Adrenal gland (tissue), 12 donors: ENCODE measurements around the gene GFOD1. TPM values are rescaled to one million over a fixed set of nuclear protein-coding genes. Genes with fewer than 3 reads are reported as not detected.

Experiments
- DNase-seq, 7 donors: peaks; one replicate each; pipeline ENCODE4 v3.0.0-alpha.2; 2019 to 2020
- H3K27ac ChIP-seq, 5 donors: fragments of 200-600 bp; sonication (generic) in 4 of 5; 1 replicate in 3 of 5; 2 replicates in 2 of 5; pipeline versions ENCODE4 v1.5.1 to v1.8.0; 2016 to 2020; ENCODE audit warnings: mild to moderate bottlenecking in 1 of 5
- H3K27me3 ChIP-seq: fragments of 200-600 bp; 2 replicates; pipeline ENCODE4 v1.8.0; 2021
- H3K36me3 ChIP-seq, 2 donors: fragments of 200-600 bp; replicated peaks in 1 of 2; 1 replicate in 1 of 2; 2 replicates in 1 of 2; pipeline versions ENCODE4 v1.5.1 to v1.8.0; 2018 to 2022
- H3K4me1 ChIP-seq, 2 donors: fragments of 200-600 bp; replicated peaks in 1 of 2; 1 replicate in 1 of 2; 2 replicates in 1 of 2; pipeline versions ENCODE4 v1.5.1 to v1.8.0; 2018 to 2021
- H3K4me3 ChIP-seq, 4 donors: fragments of 200-600 bp; sonication (generic) in 3 of 4; one replicate each; pipeline ENCODE4 v1.5.1; 2016 to 2018
- H3K9me3 ChIP-seq, 3 donors: fragments of 200-600 bp; sonication (generic) in 1 of 3; replicated peaks in 1 of 3; 1 replicate in 2 of 3; 2 replicates in 1 of 3; pipeline versions ENCODE4 v1.5.1 to v1.8.0; 2016 to 2021
- POLR2A ChIP-seq, 2 donors: fragments of 450-650 bp; IDR thresholded peaks; one replicate each; pipeline ENCODE4 v1.6.1; 2017; ENCODE audit warnings: antibody characterized with exemption in 2 of 2, mild to moderate bottlenecking in 2 of 2, moderate library complexity in 1 of 2
- WGBS, 4 donors: extraction: QIAGEN DNeasy Blood & Tissue Kit in 2 of 4; methylation state at CpG; one replicate each; pipeline versions ENCODE4 v1.1.5 to v1.1.7; 2013 to 2017; 5-methylcytosine and 5-hydroxymethylcytosine counted together
- intact Hi-C, 2 donors: fragments of 100-400 bp; cut with DNase I; formaldehyde crosslinking; loops; one replicate each; pipeline versions ENCODE4 v1.14.1 to v1.15.0; 2022 to 2023
- polyA plus RNA-seq, 3 donors: library from polyadenylated mRNA; stranded (reverse); fragments of 200-250 nt in 2 of 3; fragments of 350-450 nt in 1 of 3; fragmentation: Illumina TruSeq in 1 of 3; extraction: RNeasy Lipid Tissue Mini Kit (QIAGEN cat#74804) in 1 of 3; gene quantifications; one replicate each; pipeline ENCODE4 v1.2.3, GENCODE V29; 2013 to 2014
- total RNA-seq, 9 donors: library from RNA; depleted of rRNA in 4 of 9; stranded (reverse); fragments of >200 nt in 4 of 9; fragments of 120-200 nt in 1 of 9; fragmentation: NEBNext Ultra II Directional in 1 of 9; extraction: Animal tissue kit (Norgen Biotek cat#: 25700) in 1 of 9; gene quantifications; one replicate each; pipeline versions ENCODE4 v1.1.0 to v1.2.4, GENCODE V29; 2013 to 2023
- TF ChIP-seq, protein P1 (sequence below), 6 experiments: fragments of 450-650 bp in 4 of 6; fragments of 200-600 bp in 2 of 6; sonication (generic) in 1 of 6; IDR thresholded peaks; 1 replicate in 5 of 6; 2 replicates in 1 of 6; pipeline versions ENCODE4 v1.5.1 to v1.8.0; 2016 to 2021; ENCODE audit warnings: antibody characterized with exemption in 6 of 6, mild to moderate bottlenecking in 2 of 6, moderate library complexity in 1 of 6
- donor health status: healthy with polysubstance abuse.
- donor health status: Bipolar disorder and iron deficiency.
- donor health status: DM: yes; HTN: yes; CAD: no.
- donor health status: DM: no; HTN: no; CAD: no.
- donor health status: DM: no; HTN: no; CAD: no.
- donor health status: DM: yes; HTN: yes; CAD: no.

Gene GFOD1
- total and polyA plus RNA-seq, 12 donors = 1.9 to 7.7 (median 4.1) TPM

DNA sequence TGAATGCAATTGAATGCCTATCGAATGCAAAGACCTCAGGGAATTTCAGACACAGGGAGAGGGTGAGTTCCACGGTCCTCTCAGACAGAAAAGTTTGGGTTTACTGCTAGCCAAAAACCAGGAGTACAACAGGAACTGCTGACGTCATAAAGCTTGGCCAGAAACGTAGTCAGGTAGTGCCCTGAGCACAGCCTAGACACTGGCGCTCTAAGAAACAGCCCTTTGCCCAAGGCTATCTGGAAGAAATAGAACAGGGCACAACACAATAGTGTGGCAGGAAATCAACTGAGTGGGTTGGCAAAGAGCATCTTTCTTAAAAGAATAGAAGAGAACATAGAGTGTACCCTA is 58.0 kb downstream of the GFOD1 start:
- H3K4me1 ChIP-seq = no peaks in the 10 kb centered on the region
- WGBS, 4 donors = 66 to 77% (median 72%) methylated on average over 5 of the region's 5 CpGs
- H3K4me3 ChIP-seq = no peak overlapping the region
- H3K27ac ChIP-seq = no peak overlapping the region
- H3K9me3 ChIP-seq = no peaks in the 10 kb centered on the region
- peak in 1 of 7 donors; percentile 41 for DNase-seq
- intact Hi-C loops = no loop called here
- no peaks in the 10 kb centered on the region for H3K36me3 ChIP-seq
- H3K27me3 ChIP-seq = peaks cover 8% of the 10 kb centered on the region
- TF ChIP-seq, protein P1, sequence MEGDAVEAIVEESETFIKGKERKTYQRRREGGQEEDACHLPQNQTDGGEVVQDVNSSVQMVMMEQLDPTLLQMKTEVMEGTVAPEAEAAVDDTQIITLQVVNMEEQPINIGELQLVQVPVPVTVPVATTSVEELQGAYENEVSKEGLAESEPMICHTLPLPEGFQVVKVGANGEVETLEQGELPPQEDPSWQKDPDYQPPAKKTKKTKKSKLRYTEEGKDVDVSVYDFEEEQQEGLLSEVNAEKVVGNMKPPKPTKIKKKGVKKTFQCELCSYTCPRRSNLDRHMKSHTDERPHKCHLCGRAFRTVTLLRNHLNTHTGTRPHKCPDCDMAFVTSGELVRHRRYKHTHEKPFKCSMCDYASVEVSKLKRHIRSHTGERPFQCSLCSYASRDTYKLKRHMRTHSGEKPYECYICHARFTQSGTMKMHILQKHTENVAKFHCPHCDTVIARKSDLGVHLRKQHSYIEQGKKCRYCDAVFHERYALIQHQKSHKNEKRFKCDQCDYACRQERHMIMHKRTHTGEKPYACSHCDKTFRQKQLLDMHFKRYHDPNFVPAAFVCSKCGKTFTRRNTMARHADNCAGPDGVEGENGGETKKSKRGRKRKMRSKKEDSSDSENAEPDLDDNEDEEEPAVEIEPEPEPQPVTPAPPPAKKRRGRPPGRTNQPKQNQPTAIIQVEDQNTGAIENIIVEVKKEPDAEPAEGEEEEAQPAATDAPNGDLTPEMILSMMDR (IDR thresholded peaks at IDR 0.05) = no peak

- intact Hi-C loops = no loop called here
- Histone ChIP-seq H3K4me1 (no peaks in the 10 kb centered on the region), H3K27me3 (peaks cover 8% of the 10 kb centered on the region), H3K9me3 (no peaks in the 10 kb centered on the region), H3K36me3 (no peaks in the 10 kb centered on the region), H3K4me3 (no peak overlapping the region), H3K27ac (no peak overlapping the region)
- WGBS, 4 donors = 55 to 69% (median 62%) methylated on average over 13 of the region's 13 CpGs
- peak in 1 of 7 donors; percentile 41 for DNase-seq
- no peak for TF ChIP-seq POLR2A (IDR thresholded peaks at IDR 0.05)
- TF ChIP-seq, protein P1 (IDR thresholded peaks at IDR 0.05) = no peak
Measured at GRCh38 chr6:13428583-13429405, 58.6 kb downstream of the GFOD1 start.

DNA sequence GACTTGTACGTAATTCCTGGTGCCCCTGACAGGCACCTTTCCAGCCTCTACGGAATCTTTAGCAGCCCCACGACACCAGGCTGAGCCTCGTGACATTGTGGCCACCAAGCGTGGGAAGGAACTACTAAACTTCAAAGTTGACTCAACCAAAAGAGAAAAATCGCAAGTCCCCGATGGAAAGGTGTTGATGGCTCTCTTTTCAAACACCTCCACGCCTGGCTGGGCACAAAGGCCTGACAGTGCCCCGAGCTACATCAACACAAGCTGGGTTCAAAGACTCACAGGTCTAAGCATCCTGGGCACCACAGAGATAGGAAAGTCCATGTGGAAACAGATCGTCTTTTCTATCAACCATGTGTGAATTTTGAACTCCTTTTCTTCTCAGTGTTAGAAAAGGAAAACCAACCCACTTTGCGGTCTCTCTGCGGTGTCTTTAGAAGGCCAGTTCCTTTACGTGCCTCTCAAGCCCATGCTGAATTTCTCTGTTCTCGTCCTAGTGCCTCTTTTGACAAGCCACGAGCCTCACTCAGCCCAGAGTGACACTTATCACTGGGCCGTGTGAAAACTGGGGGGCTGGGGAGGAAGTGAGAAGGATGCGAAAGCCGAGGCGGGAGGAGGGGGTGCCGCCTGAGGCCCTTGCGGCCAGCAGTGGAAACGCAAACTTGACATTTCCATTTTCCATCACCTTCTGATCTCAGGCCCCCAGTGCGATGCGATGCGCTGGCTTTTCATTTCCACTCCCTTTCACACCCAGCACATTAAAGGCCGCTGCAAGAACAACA is 59.4 kb downstream of the GFOD1 start:
- intact Hi-C loops = no loop called here
- Histone ChIP-seq H3K36me3 (no peaks in the 10 kb centered on the region), H3K4me3 (no peak overlapping the region), H3K4me1 (no peaks in the 10 kb centered on the region), H3K9me3 (no peaks in the 10 kb centered on the region), H3K27ac (no peak overlapping the region), H3K27me3 (peaks cover 8% of the 10 kb centered on the region)
- TF ChIP-seq, protein P1 (IDR thresholded peaks at IDR 0.05) = peak in 2 of 6 experiments; percentile 4 to 10
- TF ChIP-seq POLR2A (IDR thresholded peaks at IDR 0.05) = no peak
- peak in 2 of 7 donors; percentile 26 to 51 for DNase-seq
- WGBS, 4 donors = 44 to 62% (median 58%) methylated on average over 25 to 26 of the region's 26 CpGs

- Histone ChIP-seq H3K36me3 (no peaks in the 10 kb centered on the region), H3K27ac (no peak overlapping the region), H3K4me3 (no peak overlapping the region), H3K9me3 (no peaks in the 10 kb centered on the region), H3K27me3 (peaks cover 8% of the 10 kb centered on the region), H3K4me1 (peaks cover 0 to 5% of the 10 kb centered on the region in 2 donors)
- peak in 1 of 7 donors; percentile 18 for DNase-seq
- 73 to 91% (median 80%) methylated on average over 8 of the region's 8 CpGs for WGBS, 4 donors
- TF ChIP-seq POLR2A (IDR thresholded peaks at IDR 0.05) = no peak
- TF ChIP-seq, protein P1 (IDR thresholded peaks at IDR 0.05) = no peak
- intact Hi-C loops = no loop called here
Measured at GRCh38 chr6:13427316-13427715, 60.1 kb downstream of the GFOD1 start.
